Chondrocyte (in vitro differentiated cells): ENCODE results near the gene OSBPL8. TPM values are rescaled to one million over a fixed set of nuclear protein-coding genes. Genes with fewer than 3 reads are reported as not detected.

Experiments
- DNase-seq: peaks from one replicate; pipeline ENCODE4 v3.0.0; 2021; ENCODE audit warnings: mixed read lengths, low spot score
- H3K27ac Mint-ChIP-seq: one replicate; pipeline ENCODE4 v1.8.0; 2021; ENCODE audit warnings: mild to moderate bottlenecking, moderate library complexity, mixed read lengths; ENCODE audit not compliant: unreplicated experiment
- H3K27me3 Mint-ChIP-seq: 2 replicates; pipeline ENCODE4 v1.8.0; 2021; ENCODE audit warnings: low read depth, mixed read lengths
- H3K36me3 Mint-ChIP-seq: 2 replicates; pipeline ENCODE4 v1.8.0; 2021; ENCODE audit warnings: low read depth, mixed read lengths
- H3K4me1 Mint-ChIP-seq: 2 replicates; pipeline ENCODE4 v1.8.0; 2021; ENCODE audit warnings: low read depth, mild to moderate bottlenecking, mixed read lengths
- H3K4me3 Mint-ChIP-seq: one replicate; pipeline ENCODE4 v1.8.0; 2021; ENCODE audit warnings: mild to moderate bottlenecking, moderate library complexity, mixed read lengths; ENCODE audit not compliant: unreplicated experiment
- H3K9me3 Mint-ChIP-seq: 2 replicates; pipeline ENCODE4 v1.8.0; 2021; ENCODE audit warnings: low read depth, mixed read lengths
- CTCF ChIP-seq: fragments of 200-600 bp; sonication (generic); IDR thresholded peaks from 2 replicates; pipeline ENCODE4 v1.5.0; 2021; ENCODE audit warnings: antibody characterized with exemption, mild to moderate bottlenecking, moderate library complexity
- total RNA-seq: library from RNA; stranded (reverse); gene quantifications from 3 replicates; pipeline ENCODE4 v1.2.1, GENCODE V29; 2021

Gene OSBPL8
- total RNA-seq, 1 donor from 2014 or later: 105 TPM

- Mint-ChIP-seq H3K36me3 (no peaks in the 10 kb centered on the region), H3K4me1 (peaks cover 21% of the 10 kb centered on the region), H3K4me3 (no peak overlapping the region), H3K27ac (peak overlapping the region; percentile 50), H3K9me3 (peaks cover 3% of the 10 kb centered on the region), H3K27me3 (no peaks in the 10 kb centered on the region)
- peak; percentile 26 for TF ChIP-seq CTCF
- no peak for DNase-seq
These were observed 256.2 kb downstream of the OSBPL8 start for GRCh38 chr12:76303365-76303764.

Other genes starting within 250 kb of the OSBPL8 start
- 7.6 to 11.3 TPM (median 8.2 TPM) in 3 replicates for gene BBS10, start 211.4 kb downstream of the OSBPL8 start, total RNA-seq
- gene ZDHHC17, start 204.3 kb upstream of the OSBPL8 start, total RNA-seq: 36.0 to 43.0 TPM (median 39.6 TPM) in 3 replicates